ENCODE results near the gene HIPK1. TPM values are rescaled to one million over a fixed set of nuclear protein-coding genes. Genes with fewer than 3 reads are reported as not detected.

Gene HIPK1
- total and polyA plus RNA-seq, 10 of the 15 experiments (the other 5 are each of a cell fraction or from before 2014, with no cell fraction given): 4.2 to 33.9 (median 11.4) TPM

GRCh38 chr1:113928941-113929749 is at the start of gene HIPK1 (continued):
- TF ChIP-seq ZBED1 (IDR thresholded peaks at IDR 0.05; ENCODE audit: borderline replicate concordance) (no peak; the same call in 1 of the 2 replicates), FOXK2 (IDR thresholded peaks at IDR 0.05) (peak; percentile 53), ATF3 (IDR thresholded peaks at IDR 0.05; ENCODE audit: borderline replicate concordance, extremely low read depth, low read depth, low read length) (no peak), SMAD1 (IDR thresholded peaks at IDR 0.05; ENCODE audit: low read depth, partially characterized antibody) (peak; percentile 75), PML (IDR thresholded peaks at IDR 0.05; ENCODE audit: low read length) (0 out of 2 replicates have a peak, but pooled peaks have one; percentile 42), RAD21 (IDR thresholded peaks at IDR 0.05; ENCODE audit: insufficient read depth, low read depth, low read length) (0 out of 2 replicates have a peak, but pooled peaks have one; percentile 7), POLR2A (IDR thresholded peaks at IDR 0.05; ENCODE audit: low read depth, low read length) (peak; percentile 88), ZZZ3 (IDR thresholded peaks at IDR 0.05; ENCODE audit: control insufficient read depth, insufficient read length, low read depth) (no peak), NR2C1 (IDR thresholded peaks at IDR 0.05) (peak; percentile 87), MLLT1 (IDR thresholded peaks at IDR 0.05) (peak; percentile 100), NBN (IDR thresholded peaks at IDR 0.05) (peak; percentile 95), NFYA (IDR thresholded peaks at IDR 0.05; ENCODE audit: borderline replicate concordance, low read depth, low read length) (no peak), SMAD5 (IDR thresholded peaks at IDR 0.05; ENCODE audit: low read depth) (0 out of 2 replicates have a peak, but pooled peaks have one; percentile 61), ZNF207 (IDR thresholded peaks at IDR 0.05; ENCODE audit: borderline replicate concordance) (peak; percentile 90; the same call in 1 of the 2 replicates), ZNF687 (IDR thresholded peaks at IDR 0.05) (no peak), MXI1 (IDR thresholded peaks at IDR 0.05; ENCODE audit: low read depth, low read length) (peak; percentile 38), NRF1 (conservative IDR thresholded peaks at IDR 0.05; ENCODE audit: low read depth, low read length) (no peak), RELB (IDR thresholded peaks at IDR 0.05; ENCODE audit: low read depth) (peak; percentile 85), FOXM1 (IDR thresholded peaks at IDR 0.05; ENCODE audit: low read depth, low read length) (no peak)
- TF ChIP-seq, protein P1, sequence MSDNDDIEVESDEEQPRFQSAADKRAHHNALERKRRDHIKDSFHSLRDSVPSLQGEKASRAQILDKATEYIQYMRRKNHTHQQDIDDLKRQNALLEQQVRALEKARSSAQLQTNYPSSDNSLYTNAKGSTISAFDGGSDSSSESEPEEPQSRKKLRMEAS (IDR thresholded peaks at IDR 0.05; ENCODE audit: low read depth, low read length): no peak
- TF ChIP-seq, protein P2, sequence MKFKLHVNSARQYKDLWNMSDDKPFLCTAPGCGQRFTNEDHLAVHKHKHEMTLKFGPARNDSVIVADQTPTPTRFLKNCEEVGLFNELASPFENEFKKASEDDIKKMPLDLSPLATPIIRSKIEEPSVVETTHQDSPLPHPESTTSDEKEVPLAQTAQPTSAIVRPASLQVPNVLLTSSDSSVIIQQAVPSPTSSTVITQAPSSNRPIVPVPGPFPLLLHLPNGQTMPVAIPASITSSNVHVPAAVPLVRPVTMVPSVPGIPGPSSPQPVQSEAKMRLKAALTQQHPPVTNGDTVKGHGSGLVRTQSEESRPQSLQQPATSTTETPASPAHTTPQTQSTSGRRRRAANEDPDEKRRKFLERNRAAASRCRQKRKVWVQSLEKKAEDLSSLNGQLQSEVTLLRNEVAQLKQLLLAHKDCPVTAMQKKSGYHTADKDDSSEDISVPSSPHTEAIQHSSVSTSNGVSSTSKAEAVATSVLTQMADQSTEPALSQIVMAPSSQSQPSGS (IDR thresholded peaks at IDR 0.05; ENCODE audit: low read length): peak; percentile 64

All from GM12878 (cell line).